DOHH2 (cell line): ENCODE measurements around the gene PMM2.

Source experiments
- EZH2phosphoT487 ChIP-seq: fragments of 200-600 bp; sonication (generic); IDR thresholded peaks from 2 replicates; pipeline ENCODE4 v1.6.1; 2017; ENCODE audit warnings: borderline replicate concordance, mild to moderate bottlenecking, antibody characterized with exemption, low read length, moderate library complexity, mixed read lengths
- TF ChIP-seq, protein P1 (sequence below): fragments of 200-600 bp; sonication (generic); IDR thresholded peaks from one replicate; pipeline ENCODE4 v1.5.1; 2014; ENCODE audit warnings: antibody characterized with exemption, mild to moderate bottlenecking, low read depth, low read length; ENCODE audit not compliant: poor library complexity, severe bottlenecking

DNA sequence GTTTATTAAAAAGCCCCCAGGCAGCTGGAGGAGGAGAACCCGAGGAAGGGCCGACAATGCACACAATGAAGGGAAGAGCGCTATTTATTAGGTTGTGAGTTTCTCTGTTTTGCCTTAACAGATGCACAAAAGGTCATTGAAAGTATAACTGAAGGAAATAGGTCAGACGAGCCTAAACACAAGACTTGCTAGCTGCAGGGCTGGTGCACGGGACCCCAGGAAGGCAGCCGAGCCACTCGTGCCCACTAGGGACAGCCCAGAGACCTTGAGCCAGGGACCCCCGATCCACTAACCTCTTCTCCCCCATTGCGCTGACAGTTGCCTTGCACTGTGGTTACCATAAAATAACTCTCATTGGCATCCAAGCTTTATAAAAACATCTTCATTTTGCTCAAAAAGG is 95.8 kb downstream of the PMM2 start:
- TF ChIP-seq, protein P1, sequence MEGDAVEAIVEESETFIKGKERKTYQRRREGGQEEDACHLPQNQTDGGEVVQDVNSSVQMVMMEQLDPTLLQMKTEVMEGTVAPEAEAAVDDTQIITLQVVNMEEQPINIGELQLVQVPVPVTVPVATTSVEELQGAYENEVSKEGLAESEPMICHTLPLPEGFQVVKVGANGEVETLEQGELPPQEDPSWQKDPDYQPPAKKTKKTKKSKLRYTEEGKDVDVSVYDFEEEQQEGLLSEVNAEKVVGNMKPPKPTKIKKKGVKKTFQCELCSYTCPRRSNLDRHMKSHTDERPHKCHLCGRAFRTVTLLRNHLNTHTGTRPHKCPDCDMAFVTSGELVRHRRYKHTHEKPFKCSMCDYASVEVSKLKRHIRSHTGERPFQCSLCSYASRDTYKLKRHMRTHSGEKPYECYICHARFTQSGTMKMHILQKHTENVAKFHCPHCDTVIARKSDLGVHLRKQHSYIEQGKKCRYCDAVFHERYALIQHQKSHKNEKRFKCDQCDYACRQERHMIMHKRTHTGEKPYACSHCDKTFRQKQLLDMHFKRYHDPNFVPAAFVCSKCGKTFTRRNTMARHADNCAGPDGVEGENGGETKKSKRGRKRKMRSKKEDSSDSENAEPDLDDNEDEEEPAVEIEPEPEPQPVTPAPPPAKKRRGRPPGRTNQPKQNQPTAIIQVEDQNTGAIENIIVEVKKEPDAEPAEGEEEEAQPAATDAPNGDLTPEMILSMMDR, result peak; percentile 20
- no peak for TF ChIP-seq EZH2phosphoT487
